GM12874 (cell line): Measurements from ENCODE around the gene METRN.

Source experiments
- CTCF ChIP-seq: IDR thresholded peaks from 2 replicates; pipeline ENCODE4 v1.5.1; 2011; ENCODE audit warnings: low read depth, mild to moderate bottlenecking, control low read depth, low read length, moderate library complexity; ENCODE audit not compliant: insufficient read depth

The METRN gene

GRCh38 chr16:678858-679813 is 35.8 kb upstream of the METRN start:
- TF ChIP-seq CTCF, result no peak

- TF ChIP-seq CTCF, result no peak
These were observed 34.9 kb upstream of the METRN start, which contains the start of gene STUB1 for GRCh38 chr16:679814-680624. STUB1 (plus strand) TSS chr16:680410; CDS start chr16:680526, 116 bp downstream.

DNA sequence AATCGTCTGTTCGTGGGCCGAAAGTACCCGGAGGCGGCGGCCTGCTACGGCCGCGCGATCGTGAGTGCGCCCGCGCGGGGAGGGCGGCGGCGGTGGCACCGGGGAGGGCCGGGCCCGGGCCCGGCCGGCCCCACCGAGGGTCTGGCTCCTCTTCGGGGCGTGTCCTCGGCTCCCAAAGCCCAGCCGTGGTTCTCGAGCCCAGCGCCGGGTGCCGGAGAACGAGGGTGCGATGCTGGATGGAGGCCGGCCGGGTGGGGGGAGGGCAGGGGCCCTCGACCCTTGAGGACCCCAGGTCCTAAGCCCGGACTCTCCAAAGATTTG is 34.3 kb upstream of the METRN start:
- no peak for TF ChIP-seq CTCF

DNA sequence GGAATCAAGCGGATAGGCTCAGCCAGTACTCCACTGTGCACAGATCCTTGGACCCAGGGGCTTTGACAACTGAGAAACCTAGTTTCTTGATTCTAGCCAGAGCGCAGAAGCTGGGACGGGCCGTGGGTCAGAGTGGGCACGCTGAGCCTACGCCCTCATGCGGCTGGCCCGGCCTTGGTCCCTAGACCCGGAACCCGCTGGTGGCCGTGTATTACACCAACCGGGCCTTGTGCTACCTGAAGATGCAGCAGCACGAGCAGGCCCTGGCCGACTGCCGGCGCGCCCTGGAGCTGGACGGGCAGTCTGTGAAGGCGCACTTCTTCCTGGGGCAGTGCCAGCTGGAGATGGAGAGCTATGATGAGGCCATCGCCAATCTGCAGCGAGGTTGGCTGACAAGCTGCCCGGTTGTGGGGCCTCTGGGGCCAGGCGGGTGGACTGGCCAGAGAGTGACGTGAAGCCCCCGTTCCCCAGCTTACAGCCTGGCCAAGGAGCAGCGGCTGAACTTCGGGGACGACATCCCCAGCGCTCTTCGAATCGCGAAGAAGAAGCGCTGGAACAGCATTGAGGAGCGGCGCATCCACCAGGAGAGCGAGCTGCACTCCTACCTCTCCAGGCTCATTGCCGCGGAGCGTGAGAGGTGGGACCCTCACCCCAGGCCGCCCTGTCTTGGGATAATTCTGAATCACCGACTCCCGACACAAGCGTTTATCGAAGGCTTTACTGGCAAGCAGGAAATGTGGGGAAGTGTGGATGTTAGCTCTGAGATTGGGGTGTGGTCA is 33.8 kb upstream of the METRN start:
- no peak for TF ChIP-seq CTCF

- TF ChIP-seq CTCF, result no peak
These were observed 33.0 kb upstream of the METRN start for GRCh38 chr16:681746-682427.

GRCh38 chr16:682493-683395 is 32.2 kb upstream of the METRN start:
- no peak for TF ChIP-seq CTCF
